GM12878 (cell line): Measurements from ENCODE around the gene TMED7.

ENCODE experiments used
- GATAD2B ChIP-seq: fragments of 450-650 bp; conservative IDR thresholded peaks from 2 replicates; pipeline ENCODE4 v1.6.1; 2017; ENCODE audit warnings: low read depth, mild to moderate bottlenecking, moderate library complexity
- HDAC6 ChIP-seq: fragments of 200-600 bp; sonication (generic); IDR thresholded peaks from one replicate; pipeline ENCODE4 v1.8.0; 2017; ENCODE audit warnings: antibody characterized with exemption; ENCODE audit not compliant: unreplicated experiment
- IKZF2 ChIP-seq, 2 experiments: fragments of 450-650 bp; IDR thresholded peaks; 2 replicates each; pipeline ENCODE4 v1.6.1; 2017; ENCODE audit warnings: mild to moderate bottlenecking in 2 of 2, moderate library complexity in 2 of 2
- NR2C2 ChIP-seq: IDR thresholded peaks from 2 replicates; pipeline ENCODE4 v1.6.1; 2011; ENCODE audit warnings: borderline replicate concordance, low read depth; ENCODE audit not compliant: control insufficient read depth, insufficient read length
- NRF1 ChIP-seq: conservative IDR thresholded peaks from 2 replicates; pipeline ENCODE4 v1.6.1; 2011; ENCODE audit warnings: mild to moderate bottlenecking, low read depth, low read length, improper control_type of control experiment
- POLR2A ChIP-seq: IDR thresholded peaks from 2 replicates; pipeline ENCODE4 v1.6.1; 2011; ENCODE audit warnings: low read depth, mild to moderate bottlenecking, low read length
- POLR2AphosphoS2 ChIP-seq: IDR thresholded peaks from 2 replicates; pipeline ENCODE4 v1.6.1; 2011; ENCODE audit warnings: low read depth, mild to moderate bottlenecking, low read length, improper control_type of control experiment, moderate library complexity
- POLR2AphosphoS5 ChIP-seq: IDR thresholded peaks from 2 replicates; pipeline ENCODE4 v1.6.1; 2011; ENCODE audit warnings: mild to moderate bottlenecking, low read length, inconsistent platforms
- RAD21 ChIP-seq: IDR thresholded peaks from 2 replicates; pipeline ENCODE4 v1.6.1; 2011; ENCODE audit warnings: mild to moderate bottlenecking, low read depth, low read length, moderate library complexity; ENCODE audit not compliant: insufficient read depth
- SMC3 ChIP-seq: IDR thresholded peaks from 2 replicates; pipeline ENCODE4 v1.6.1; 2011; ENCODE audit warnings: low read length, improper control_type of control experiment, borderline replicate concordance
- ZSCAN29 ChIP-seq: fragments of 450-650 bp; IDR thresholded peaks from 2 replicates; pipeline ENCODE4 v1.6.1; 2017; ENCODE audit warnings: mild to moderate bottlenecking, moderate library complexity
- TF ChIP-seq, protein P1 (sequence below), 3 experiments: IDR thresholded peaks in 2 of 3; conservative IDR thresholded peaks in 1 of 3; 2 replicates each; pipeline ENCODE4 v1.5.1; 2011; ENCODE audit warnings: low read depth in 3 of 3, low read length in 3 of 3, mild to moderate bottlenecking in 3 of 3, control low read depth in 2 of 3, moderate library complexity in 2 of 3, inconsistent platforms in 1 of 3, mixed read lengths in 1 of 3; ENCODE audit not compliant: control insufficient read depth in 2 of 3, insufficient read depth in 1 of 3; ENCODE audit errors: extremely low read depth in 1 of 3
- TF ChIP-seq, protein P2 (sequence below): IDR thresholded peaks from 2 replicates; pipeline ENCODE4 v1.6.1; 2011; ENCODE audit warnings: low read depth, low read length, improper control_type of control experiment, borderline replicate concordance
- TF ChIP-seq, protein P3 (sequence below): IDR thresholded peaks from 2 replicates; pipeline ENCODE4 v1.6.1; 2011; ENCODE audit warnings: low read depth, mild to moderate bottlenecking, low read length, moderate library complexity, borderline replicate concordance; ENCODE audit errors: extremely low read depth

DNA sequence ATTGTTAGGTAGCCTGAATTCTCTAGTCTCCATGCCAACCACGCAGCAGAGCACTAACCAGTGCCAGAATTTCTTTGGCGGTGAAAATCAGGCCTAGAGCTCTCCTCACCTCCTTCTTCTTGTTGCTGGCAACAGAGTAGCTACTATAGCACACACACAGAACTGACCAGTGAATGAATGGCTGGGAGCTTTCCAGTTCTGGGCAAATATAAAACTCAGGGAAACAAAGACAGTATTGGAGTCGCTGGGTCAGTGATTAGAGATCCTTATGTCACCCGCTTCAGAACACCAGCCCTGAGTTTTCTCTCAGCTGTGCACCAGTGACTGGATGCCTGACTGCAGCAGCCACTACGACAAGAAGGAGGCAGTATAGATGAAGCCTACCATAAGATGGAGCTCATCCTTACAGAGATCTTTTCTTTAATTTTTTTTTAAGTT is 54.4 kb downstream of the TMED7 start:
- TF ChIP-seq POLR2AphosphoS2: no peak
- TF ChIP-seq, protein P1, sequence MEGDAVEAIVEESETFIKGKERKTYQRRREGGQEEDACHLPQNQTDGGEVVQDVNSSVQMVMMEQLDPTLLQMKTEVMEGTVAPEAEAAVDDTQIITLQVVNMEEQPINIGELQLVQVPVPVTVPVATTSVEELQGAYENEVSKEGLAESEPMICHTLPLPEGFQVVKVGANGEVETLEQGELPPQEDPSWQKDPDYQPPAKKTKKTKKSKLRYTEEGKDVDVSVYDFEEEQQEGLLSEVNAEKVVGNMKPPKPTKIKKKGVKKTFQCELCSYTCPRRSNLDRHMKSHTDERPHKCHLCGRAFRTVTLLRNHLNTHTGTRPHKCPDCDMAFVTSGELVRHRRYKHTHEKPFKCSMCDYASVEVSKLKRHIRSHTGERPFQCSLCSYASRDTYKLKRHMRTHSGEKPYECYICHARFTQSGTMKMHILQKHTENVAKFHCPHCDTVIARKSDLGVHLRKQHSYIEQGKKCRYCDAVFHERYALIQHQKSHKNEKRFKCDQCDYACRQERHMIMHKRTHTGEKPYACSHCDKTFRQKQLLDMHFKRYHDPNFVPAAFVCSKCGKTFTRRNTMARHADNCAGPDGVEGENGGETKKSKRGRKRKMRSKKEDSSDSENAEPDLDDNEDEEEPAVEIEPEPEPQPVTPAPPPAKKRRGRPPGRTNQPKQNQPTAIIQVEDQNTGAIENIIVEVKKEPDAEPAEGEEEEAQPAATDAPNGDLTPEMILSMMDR (IDR thresholded peaks at IDR 0.05 in 2 of 3, conservative IDR thresholded peaks at IDR 0.05 in 1 of 3; ENCODE audit: control insufficient read depth in 2 of 3, extremely low read depth in 1 of 3, insufficient read depth in 1 of 3, low read depth in 3 of 3, low read length in 3 of 3): no peak
- TF ChIP-seq, protein P2, sequence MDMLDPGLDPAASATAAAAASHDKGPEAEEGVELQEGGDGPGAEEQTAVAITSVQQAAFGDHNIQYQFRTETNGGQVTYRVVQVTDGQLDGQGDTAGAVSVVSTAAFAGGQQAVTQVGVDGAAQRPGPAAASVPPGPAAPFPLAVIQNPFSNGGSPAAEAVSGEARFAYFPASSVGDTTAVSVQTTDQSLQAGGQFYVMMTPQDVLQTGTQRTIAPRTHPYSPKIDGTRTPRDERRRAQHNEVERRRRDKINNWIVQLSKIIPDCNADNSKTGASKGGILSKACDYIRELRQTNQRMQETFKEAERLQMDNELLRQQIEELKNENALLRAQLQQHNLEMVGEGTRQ: no peak
- TF ChIP-seq SMC3: no peak
- no peak for TF ChIP-seq NR2C2
- no peak for TF ChIP-seq POLR2A
- no peak for TF ChIP-seq RAD21
- TF ChIP-seq, protein P3, sequence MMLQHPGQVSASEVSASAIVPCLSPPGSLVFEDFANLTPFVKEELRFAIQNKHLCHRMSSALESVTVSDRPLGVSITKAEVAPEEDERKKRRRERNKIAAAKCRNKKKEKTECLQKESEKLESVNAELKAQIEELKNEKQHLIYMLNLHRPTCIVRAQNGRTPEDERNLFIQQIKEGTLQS: no peak
- TF ChIP-seq IKZF2 (IDR thresholded peaks at IDR 0.05): no peak
- no peak for TF ChIP-seq NRF1
- TF ChIP-seq HDAC6: no peak
- no peak for TF ChIP-seq GATAD2B
- no peak for TF ChIP-seq ZSCAN29
- TF ChIP-seq POLR2AphosphoS5: no peak
